Gastrocnemius medialis (tissue), 4 donors: ENCODE measurements around the gene PIWIL4. TPM values are rescaled to one million over a fixed set of nuclear protein-coding genes. Genes with fewer than 3 reads are reported as not detected.

Experiments
- ATAC-seq, 2 donors: fragments of 150-250 bp; one replicate each; pipeline ENCODE4 v1.9.1; 2016
- DNase-seq, 2 donors: peaks; one replicate each; pipeline ENCODE4 v3.0.0-alpha.2; 2019
- H3K27ac ChIP-seq, 4 donors: fragments of 200-600 bp; sonication (generic); 1 replicate in 1 of 4; 2 replicates in 3 of 4; pipeline ENCODE4 v1.5.1; 2016 to 2018; ENCODE audit warnings: mild to moderate bottlenecking in 2 of 4, moderate library complexity in 1 of 4
- H3K27me3 ChIP-seq, 3 donors: fragments of 200-600 bp; sonication (generic) in 2 of 3; 1 replicate in 1 of 3; 2 replicates in 2 of 3; pipeline versions ENCODE4 v1.5.1 to v1.6.0; 2016 to 2019; ENCODE audit warnings: mild to moderate bottlenecking in 1 of 3, moderate library complexity in 1 of 3
- H3K36me3 ChIP-seq, 2 donors: fragments of 200-600 bp; sonication (generic) in 1 of 2; one replicate each; pipeline ENCODE4 v1.5.1; 2017 to 2018
- H3K4me1 ChIP-seq, 2 donors: fragments of 200-600 bp; sonication (generic) in 1 of 2; one replicate each; pipeline ENCODE4 v1.5.1; 2016 to 2017; ENCODE audit warnings: mild to moderate bottlenecking in 2 of 2
- H3K4me3 ChIP-seq, 4 donors: fragments of 200-600 bp; sonication (generic) in 3 of 4; 1 replicate in 1 of 4; 2 replicates in 3 of 4; pipeline ENCODE4 v1.5.1; 2016 to 2019; ENCODE audit warnings: mild to moderate bottlenecking in 2 of 4
- H3K9me3 ChIP-seq, 3 donors: fragments of 200-600 bp; sonication (generic) in 2 of 3; 1 replicate in 1 of 3; 2 replicates in 2 of 3; pipeline ENCODE4 v1.5.1; 2016 to 2019
- CTCF ChIP-seq, 5 experiments: fragments of 450-650 bp in 3 of 5; fragments of 200-600 bp in 2 of 5; sonication (generic) in 2 of 5; IDR thresholded peaks in 4 of 5; conservative IDR thresholded peaks in 1 of 5; 1 replicate in 4 of 5; 2 replicates in 1 of 5; pipeline ENCODE4 v1.5.1; 2016 to 2019; ENCODE audit warnings: antibody characterized with exemption in 5 of 5, mild to moderate bottlenecking in 3 of 5, moderate library complexity in 3 of 5
- POLR2A ChIP-seq, 2 donors: fragments of 450-650 bp; IDR thresholded peaks; one replicate each; pipeline ENCODE4 v1.6.1; 2017; ENCODE audit warnings: antibody characterized with exemption in 2 of 2, mild to moderate bottlenecking in 2 of 2, moderate library complexity in 2 of 2
- in situ Hi-C, 4 donors: fragments of 200-750 bp; cut with MboI; loops; one replicate each; pipeline versions ENCODE4 v1.15.0 to v1.8.0; 2017; ENCODE audit warnings: low sequenced_read_pairs in 4 of 4
- intact Hi-C: fragments of 100-400 bp; cut with DNase I; formaldehyde crosslinking; loops from one replicate; pipeline ENCODE4 v1.15.1; 2023; ENCODE audit warnings: low total_unique reads
- total RNA-seq, 4 donors: library from RNA; depleted of rRNA; stranded (reverse); fragments of >200 nt; gene quantifications; one replicate each; pipeline versions ENCODE4 v1.1.0 to v1.2.3, GENCODE V29; 2016

PIWIL4 gene
- total RNA-seq, 4 donors from 2014 or later: 0.70 to 2.1 (median 1.3) TPM

DNA sequence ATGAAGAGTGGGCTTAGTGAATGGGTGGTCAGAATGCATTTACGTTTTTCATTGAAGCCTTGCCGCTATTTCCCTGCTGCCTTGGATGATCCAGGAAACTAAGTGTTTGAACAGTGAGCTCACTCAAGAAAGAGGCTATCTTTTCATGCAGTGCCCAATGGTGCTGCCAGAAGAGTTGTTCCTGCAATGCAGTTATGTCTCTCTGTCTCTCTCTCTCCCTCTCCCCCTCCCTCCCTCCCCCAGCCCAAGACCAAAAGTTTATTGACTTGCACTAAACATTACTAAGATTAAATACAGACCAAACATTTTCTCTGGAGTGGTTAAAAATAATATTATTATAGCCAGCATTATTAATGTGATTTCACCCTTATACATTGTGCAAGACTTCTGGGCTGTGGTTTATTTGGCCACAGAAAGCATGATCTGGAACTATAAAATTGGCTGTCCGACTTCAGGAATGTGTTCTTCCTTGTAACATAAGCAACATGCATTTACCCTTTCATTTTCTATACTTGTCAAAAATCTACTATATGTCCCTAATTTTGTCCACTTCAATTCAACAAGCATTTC is 30.1 kb upstream of the PIWIL4 start:
- ATAC-seq (no peak), DNase-seq (no peak)
- no peaks in the 10 kb centered on the region for H3K36me3 ChIP-seq
- H3K9me3 ChIP-seq: no peaks in the 10 kb centered on the region
- intact Hi-C loops (no loop called here), in situ Hi-C loops (no loop called here)
- H3K4me1 ChIP-seq: no peaks in the 10 kb centered on the region
- no peak for TF ChIP-seq POLR2A (IDR thresholded peaks at IDR 0.05)
- TF ChIP-seq CTCF (IDR thresholded peaks at IDR 0.05 in 4 of 5, conservative IDR thresholded peaks at IDR 0.05 in 1 of 5): no peak
- no peaks in the 10 kb centered on the region for H3K27me3 ChIP-seq
- H3K4me3 ChIP-seq: no peak overlapping the region
- H3K27ac ChIP-seq: no peak overlapping the region

GRCh38 chr11:94539420-94539819 is 27.7 kb upstream of the PIWIL4 start:
- Histone ChIP-seq H3K4me3 (no peak overlapping the region), H3K4me1 (peaks cover 0 to 4% of the 10 kb centered on the region in 2 donors), H3K9me3 (no peaks in the 10 kb centered on the region), H3K36me3 (no peaks in the 10 kb centered on the region), H3K27ac (no peak overlapping the region), H3K27me3 (no peaks in the 10 kb centered on the region)
- no peak for TF ChIP-seq POLR2A (IDR thresholded peaks at IDR 0.05)
- no peak for TF ChIP-seq CTCF (IDR thresholded peaks at IDR 0.05 in 4 of 5, conservative IDR thresholded peaks at IDR 0.05 in 1 of 5)
- ATAC-seq (no peak), DNase-seq (no peak)
- in situ Hi-C loops (no loop called here), intact Hi-C loops (no loop called here)

DNA sequence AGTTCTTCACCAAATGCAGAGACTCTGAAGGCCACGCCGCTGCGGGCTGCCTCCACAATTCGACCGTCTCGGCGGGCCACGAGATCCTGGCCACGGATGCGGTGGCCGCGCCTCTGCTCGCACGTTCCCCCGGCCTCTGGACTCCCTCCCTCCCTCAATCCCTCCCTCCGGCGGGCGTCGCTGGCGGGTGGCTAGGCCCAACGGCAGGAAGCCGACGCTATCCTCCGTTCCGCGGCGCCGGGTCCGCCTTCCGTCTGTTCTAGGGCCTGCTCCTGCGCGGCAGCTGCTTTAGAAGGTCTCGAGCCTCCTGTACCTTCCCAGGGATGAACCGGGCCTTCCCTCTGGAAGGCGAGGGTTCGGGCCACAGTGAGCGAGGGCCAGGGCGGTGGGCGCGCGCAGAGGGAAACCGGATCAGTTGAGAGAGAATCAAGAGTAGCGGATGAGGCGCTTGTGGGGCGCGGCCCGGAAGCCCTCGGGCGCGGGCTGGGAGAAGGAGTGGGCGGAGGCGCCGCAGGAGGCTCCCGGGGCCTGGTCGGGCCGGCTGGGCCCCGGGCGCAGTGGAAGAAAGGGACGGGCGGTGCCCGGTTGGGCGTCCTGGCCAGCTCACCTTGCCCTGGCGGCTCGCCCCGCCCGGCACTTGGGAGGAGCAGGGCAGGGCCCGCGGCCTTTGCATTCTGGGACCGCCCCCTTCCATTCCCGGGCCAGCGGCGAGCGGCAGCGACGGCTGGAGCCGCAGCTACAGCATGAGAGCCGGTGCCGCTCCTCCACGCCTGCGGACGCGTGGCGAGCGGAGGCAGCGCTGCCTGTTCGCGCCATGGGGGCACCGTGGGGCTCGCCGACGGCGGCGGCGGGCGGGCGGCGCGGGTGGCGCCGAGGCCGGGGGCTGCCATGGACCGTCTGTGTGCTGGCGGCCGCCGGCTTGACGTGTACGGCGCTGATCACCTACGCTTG is 23.2 kb upstream of the PIWIL4 start, which contains the start of gene FUT4:
Gene FUT4 (plus strand): TSS at position 227 of the 951 bp plus-strand sequence. CDS start 213 bp downstream, at position 440.
- Histone ChIP-seq H3K36me3 (no peaks in the 10 kb centered on the region), H3K27me3 (no peaks in the 10 kb centered on the region), H3K9me3 (no peaks in the 10 kb centered on the region), H3K4me3 (peak within 1 kb of the TSS; percentile 70 to 86 (median 82)), H3K4me1 (peaks cover 0 to 10% of the 10 kb centered on the region in 2 donors), H3K27ac (peak within 1 kb of the TSS; percentile 84 to 93 (median 92))
- TF ChIP-seq CTCF (IDR thresholded peaks at IDR 0.05 in 4 of 5, conservative IDR thresholded peaks at IDR 0.05 in 1 of 5): no peak
- TF ChIP-seq POLR2A (IDR thresholded peaks at IDR 0.05): peak; percentile 45 to 57
- ATAC-seq (peak; percentile 89 to 91), DNase-seq (peak; percentile 74 to 77)
- intact Hi-C loops (no loop called here), in situ Hi-C loops (no loop called here)

GRCh38 chr11:94544646-94545263 is 22.4 kb upstream of the PIWIL4 start:
- DNase-seq: no peak
- H3K36me3 ChIP-seq: no peaks in the 10 kb centered on the region
- no peak for TF ChIP-seq POLR2A (IDR thresholded peaks at IDR 0.05)
- no peak for TF ChIP-seq CTCF (IDR thresholded peaks at IDR 0.05 in 4 of 5, conservative IDR thresholded peaks at IDR 0.05 in 1 of 5)
- no peaks in the 10 kb centered on the region for H3K9me3 ChIP-seq
- ATAC-seq: no peak
- peak overlapping the region; percentile 70 to 86 (median 82) for H3K4me3 ChIP-seq
- peak overlapping the region; percentile 2 to 92 (median 88) for H3K27ac ChIP-seq
- in situ Hi-C loops (no loop called here), intact Hi-C loops (no loop called here)
- H3K4me1 ChIP-seq: peaks cover 0 to 10% of the 10 kb centered on the region in 2 donors
- H3K27me3 ChIP-seq: no peaks in the 10 kb centered on the region
